ENCODE data around the gene KTN1.

- TF ChIP-seq EZH2phosphoT487 (IDR thresholded peaks at IDR 0.05; ENCODE audit: borderline replicate concordance, low read length) = no peak
- TF ChIP-seq, protein P1, sequence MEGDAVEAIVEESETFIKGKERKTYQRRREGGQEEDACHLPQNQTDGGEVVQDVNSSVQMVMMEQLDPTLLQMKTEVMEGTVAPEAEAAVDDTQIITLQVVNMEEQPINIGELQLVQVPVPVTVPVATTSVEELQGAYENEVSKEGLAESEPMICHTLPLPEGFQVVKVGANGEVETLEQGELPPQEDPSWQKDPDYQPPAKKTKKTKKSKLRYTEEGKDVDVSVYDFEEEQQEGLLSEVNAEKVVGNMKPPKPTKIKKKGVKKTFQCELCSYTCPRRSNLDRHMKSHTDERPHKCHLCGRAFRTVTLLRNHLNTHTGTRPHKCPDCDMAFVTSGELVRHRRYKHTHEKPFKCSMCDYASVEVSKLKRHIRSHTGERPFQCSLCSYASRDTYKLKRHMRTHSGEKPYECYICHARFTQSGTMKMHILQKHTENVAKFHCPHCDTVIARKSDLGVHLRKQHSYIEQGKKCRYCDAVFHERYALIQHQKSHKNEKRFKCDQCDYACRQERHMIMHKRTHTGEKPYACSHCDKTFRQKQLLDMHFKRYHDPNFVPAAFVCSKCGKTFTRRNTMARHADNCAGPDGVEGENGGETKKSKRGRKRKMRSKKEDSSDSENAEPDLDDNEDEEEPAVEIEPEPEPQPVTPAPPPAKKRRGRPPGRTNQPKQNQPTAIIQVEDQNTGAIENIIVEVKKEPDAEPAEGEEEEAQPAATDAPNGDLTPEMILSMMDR (IDR thresholded peaks at IDR 0.05; ENCODE audit: low read depth, low read length, poor library complexity, severe bottlenecking) = no peak
Measured at GRCh38 chr14:55614304-55614703, 34.3 kb downstream of the KTN1 start.

Data from DOHH2 (cell line).